TTC549 (cell line): ENCODE measurements around the gene TRAIP.
A peak's percentile ranks its signal among the peaks of the same experiment; 100 is the strongest.
"Not testable (repeated sequence)": the region's sequence is repeated elsewhere in the genome, so short reads cannot be mapped to it uniquely, and the experiment has no call there.

Source experiments
- FAIRE-seq: peaks from 2 replicates; lab custom pipeline; 2012; peaks lifted over from hg19 to GRCh38; lab: Jason Lieb, UNC

TRAIP gene

GRCh38 chr3:49790626-49791411 lies 65.5 kb downstream of the TRAIP start:
- no peak for FAIRE-seq

DNA sequence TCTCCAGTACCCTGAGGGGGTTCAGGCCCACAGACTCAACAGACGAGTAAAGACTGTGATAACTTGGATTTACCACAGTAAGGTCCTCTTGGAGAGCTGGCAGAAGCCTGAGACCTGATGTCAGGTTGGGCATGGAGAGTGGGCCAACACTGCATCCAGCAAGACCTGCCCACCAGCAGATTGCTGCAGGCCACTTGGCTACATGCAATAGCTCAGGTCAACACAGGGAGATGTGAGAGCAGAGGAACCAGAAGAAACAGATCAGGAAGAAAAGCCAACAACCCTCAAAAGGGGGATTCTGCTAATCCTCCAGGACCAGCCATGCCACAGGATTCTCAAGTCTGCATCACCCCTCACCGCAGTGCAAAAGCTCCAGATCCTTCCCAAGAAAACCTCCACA lies 68.3 kb downstream of the TRAIP start:
- FAIRE-seq, result no peak

DNA sequence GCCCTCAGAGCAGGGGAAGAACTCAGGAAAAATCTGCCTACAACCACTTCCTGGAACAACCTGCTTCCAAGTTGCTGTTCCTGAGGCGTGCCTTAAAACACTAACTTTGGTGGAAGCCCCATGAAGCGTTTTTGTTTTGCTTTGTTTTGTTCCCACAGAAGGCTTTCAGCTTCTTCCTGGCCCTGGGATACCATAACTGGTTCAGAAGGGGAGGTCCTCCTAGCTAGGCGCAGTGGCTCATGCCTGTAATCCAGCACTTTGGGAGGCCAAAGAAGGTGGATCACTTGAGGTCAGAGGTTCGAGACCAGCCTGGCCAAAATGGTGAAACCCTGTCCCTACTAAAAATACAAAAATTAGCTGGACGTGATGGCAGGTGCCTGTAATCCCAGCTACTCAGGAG lies 68.8 kb downstream of the TRAIP start:
- no peak for FAIRE-seq

DNA sequence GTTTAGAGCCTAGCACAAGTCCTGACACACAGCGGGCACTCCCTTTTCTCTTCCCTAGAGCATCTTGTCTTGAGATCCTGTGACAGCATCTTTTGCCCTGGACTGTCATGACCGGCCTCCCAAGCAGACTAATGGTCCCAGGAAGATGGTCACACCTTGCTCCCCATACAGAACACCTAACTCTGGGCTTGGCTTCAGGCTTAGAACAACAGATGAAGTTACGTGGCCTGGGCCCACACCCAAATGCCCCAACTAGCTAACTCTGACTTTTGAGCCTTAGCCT lies 69.2 kb downstream of the TRAIP start:
- no peak for FAIRE-seq

- FAIRE-seq, result peak; percentile 94
Measured at GRCh38 chr3:49786357-49787181, 69.8 kb downstream of the TRAIP start, which contains the start of gene IP6K1. Gene IP6K1 (minus strand): TSS chr3:49786542. CDS start chr3:49748040, 38,502 bp downstream.

DNA sequence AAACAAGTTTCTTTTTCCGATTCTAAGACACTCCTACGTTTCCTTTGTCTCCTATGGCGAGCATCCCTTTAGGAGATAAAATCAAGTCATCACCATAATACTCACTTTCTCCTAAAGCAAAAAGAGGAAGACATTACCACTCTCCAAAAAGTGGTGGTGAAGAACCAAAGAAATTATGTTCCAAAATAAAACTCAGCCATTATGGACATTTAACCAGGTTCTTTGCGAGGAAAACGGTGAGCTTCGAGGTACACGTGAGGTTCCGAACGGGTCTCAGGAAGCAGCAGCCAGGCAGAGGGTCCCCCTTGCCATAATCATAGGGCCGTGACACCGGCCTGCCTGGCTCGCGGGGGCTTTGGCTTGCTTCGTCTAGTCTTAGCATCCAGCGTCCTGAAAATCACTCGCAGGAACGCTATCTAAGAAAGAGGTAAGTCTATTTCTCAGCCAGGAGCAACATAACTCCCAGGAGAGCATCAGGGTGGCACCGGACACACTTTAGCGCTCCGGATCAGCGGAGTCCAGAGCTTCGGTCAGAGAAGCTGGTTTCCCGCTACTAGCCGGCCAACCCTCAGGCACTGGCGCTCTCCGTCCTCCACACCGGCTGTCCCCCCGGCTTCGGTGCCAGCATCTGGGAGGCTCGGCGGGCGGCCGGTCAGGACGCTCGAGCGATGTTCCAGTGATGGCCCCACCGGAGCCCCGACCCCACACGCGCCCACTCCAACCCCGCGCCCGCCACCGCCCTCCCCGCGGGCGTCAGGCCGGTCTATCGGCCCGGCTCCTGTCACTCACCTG lies 70.6 kb downstream of the TRAIP start:
- FAIRE-seq, result no peak

- not testable (repeated sequence) for FAIRE-seq
Measured at GRCh38 chr3:49782277-49782676, 74.1 kb downstream of the TRAIP start.

GRCh38 chr3:49781415-49782199 lies 74.8 kb downstream of the TRAIP start:
- no peak for FAIRE-seq

GRCh38 chr3:49780975-49781365 lies 75.4 kb downstream of the TRAIP start:
- FAIRE-seq, result not testable (repeated sequence)

DNA sequence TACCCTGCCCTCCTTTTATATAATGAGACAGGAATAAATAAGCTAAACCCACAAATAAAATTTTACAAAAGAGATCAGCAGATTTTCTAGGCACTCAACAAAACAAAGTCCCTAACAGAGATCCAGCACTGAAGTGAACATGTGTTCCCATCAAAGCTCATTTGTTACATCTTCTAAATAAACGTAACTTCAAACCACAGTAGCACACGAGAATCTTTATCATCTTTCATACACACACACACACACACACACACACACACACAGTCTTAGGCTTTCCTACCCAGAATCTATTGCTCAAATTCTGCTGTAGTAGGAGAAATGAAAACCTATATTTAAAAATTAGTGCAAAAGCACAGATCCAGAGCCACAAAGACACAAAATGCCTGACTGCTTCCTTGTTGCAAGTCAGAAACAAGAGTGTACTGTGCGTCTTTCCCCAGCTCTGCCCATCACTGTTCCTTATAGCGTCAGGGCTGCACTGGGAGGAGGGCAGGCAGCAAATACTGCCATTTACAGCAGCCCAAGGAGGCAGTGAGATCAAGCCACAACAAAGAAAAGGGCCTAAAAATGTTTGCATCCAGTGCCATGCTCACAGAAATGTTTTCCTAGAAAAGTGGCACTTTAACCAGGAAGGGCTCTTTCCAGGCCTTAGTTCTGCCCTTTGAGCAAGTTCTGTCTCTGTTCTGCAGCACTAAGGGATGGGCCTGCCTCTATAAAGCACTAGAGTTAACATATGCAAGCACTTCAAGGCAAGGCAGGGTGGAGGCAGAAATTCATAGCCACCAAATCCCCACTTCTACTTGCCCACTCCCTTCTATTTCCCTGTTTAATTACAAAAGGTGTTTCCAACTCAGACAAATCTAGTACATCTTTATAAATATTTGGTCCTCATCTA lies 76.0 kb downstream of the TRAIP start:
- FAIRE-seq, result no peak

DNA sequence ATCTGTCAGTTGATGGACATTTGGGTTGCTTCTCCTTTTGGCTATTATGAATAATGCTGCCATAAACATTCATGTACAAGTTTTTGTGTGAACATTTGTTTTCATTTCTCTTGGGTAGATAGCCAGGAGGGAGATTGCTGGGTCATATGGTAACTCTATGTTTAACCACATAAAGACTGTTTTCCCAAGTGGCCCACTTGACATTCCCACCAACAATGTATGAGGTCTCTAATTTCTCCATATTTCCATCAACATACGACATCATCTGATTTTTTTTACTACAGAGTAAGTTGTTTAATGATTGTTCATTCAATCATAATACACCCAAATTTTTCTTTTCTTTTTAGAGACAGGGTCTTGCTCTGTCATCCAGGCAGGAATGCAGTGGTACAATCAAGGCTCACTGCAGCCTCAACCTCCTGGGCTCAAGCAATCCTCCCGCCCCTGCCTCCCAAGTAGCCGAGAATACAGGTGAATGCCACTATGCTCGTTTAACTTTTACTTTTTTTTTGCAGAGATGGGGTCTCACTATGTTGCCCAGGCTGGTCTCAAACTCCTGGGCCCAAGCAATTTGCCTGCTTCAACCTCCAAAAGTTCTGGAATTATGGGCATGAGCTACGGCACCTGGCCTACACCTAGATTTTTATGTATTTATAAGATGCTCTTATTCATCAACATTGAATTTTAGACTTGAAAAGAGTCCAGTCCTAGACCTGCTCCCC lies 76.8 kb downstream of the TRAIP start:
- FAIRE-seq, result no peak
